ENCODE results near the gene PCGF3. TPM values are rescaled to one million over a fixed set of nuclear protein-coding genes. Genes with fewer than 3 reads are reported as not detected.

PCGF3 gene
- total RNA-seq, 1 donor from 2014 or later, result 55.4 TPM

- peaks cover 3% of the 10 kb centered on the region for H3K36me3 Mint-ChIP-seq (ENCODE audit: low read depth)
- DNase-seq (ENCODE audit: low spot score), result no peak
- no peak overlapping the region for H3K27ac Mint-ChIP-seq (ENCODE audit: unreplicated experiment)
- H3K4me3 Mint-ChIP-seq (ENCODE audit: unreplicated experiment), result no peak overlapping the region
- TF ChIP-seq CTCF (IDR thresholded peaks at IDR 0.05), result no peak
- H3K27me3 Mint-ChIP-seq (ENCODE audit: low read depth), result no peaks in the 10 kb centered on the region
- H3K4me1 Mint-ChIP-seq (ENCODE audit: low read depth), result peaks cover 32% of the 10 kb centered on the region
- no peaks in the 10 kb centered on the region for H3K9me3 Mint-ChIP-seq (ENCODE audit: low read depth)
These were observed 5.3 kb downstream of the PCGF3 start for GRCh38 chr4:710916-711315.

GRCh38 chr4:712093-712492, 6.5 kb downstream of the PCGF3 start:
- H3K4me3 Mint-ChIP-seq (ENCODE audit: unreplicated experiment), result no peak overlapping the region
- no peak for TF ChIP-seq CTCF (IDR thresholded peaks at IDR 0.05)
- no peaks in the 10 kb centered on the region for H3K9me3 Mint-ChIP-seq (ENCODE audit: low read depth)
- H3K27ac Mint-ChIP-seq (ENCODE audit: unreplicated experiment), result no peak overlapping the region
- no peak for DNase-seq (ENCODE audit: low spot score)
- peaks cover 30% of the 10 kb centered on the region for H3K4me1 Mint-ChIP-seq (ENCODE audit: low read depth)
- peaks cover 3% of the 10 kb centered on the region for H3K36me3 Mint-ChIP-seq (ENCODE audit: low read depth)
- no peaks in the 10 kb centered on the region for H3K27me3 Mint-ChIP-seq (ENCODE audit: low read depth)

GRCh38 chr4:712916-713632, 7.4 kb downstream of the PCGF3 start:
- no peak overlapping the region for H3K4me3 Mint-ChIP-seq (ENCODE audit: unreplicated experiment)
- peaks cover 33% of the 10 kb centered on the region for H3K4me1 Mint-ChIP-seq (ENCODE audit: low read depth)
- H3K27me3 Mint-ChIP-seq (ENCODE audit: low read depth), result no peaks in the 10 kb centered on the region
- peaks cover 3% of the 10 kb centered on the region for H3K36me3 Mint-ChIP-seq (ENCODE audit: low read depth)
- no peaks in the 10 kb centered on the region for H3K9me3 Mint-ChIP-seq (ENCODE audit: low read depth)
- no peak for DNase-seq (ENCODE audit: low spot score)
- peak overlapping the region; percentile 71 for H3K27ac Mint-ChIP-seq (ENCODE audit: unreplicated experiment)
- TF ChIP-seq CTCF (IDR thresholded peaks at IDR 0.05), result no peak

- Mint-ChIP-seq H3K4me1 (ENCODE audit: low read depth) (peaks cover 29% of the 10 kb centered on the region), H3K9me3 (ENCODE audit: low read depth) (no peaks in the 10 kb centered on the region), H3K36me3 (ENCODE audit: low read depth) (peaks cover 3% of the 10 kb centered on the region), H3K4me3 (ENCODE audit: unreplicated experiment) (no peak overlapping the region), H3K27ac (ENCODE audit: unreplicated experiment) (no peak overlapping the region), H3K27me3 (ENCODE audit: low read depth) (no peaks in the 10 kb centered on the region)
- no peak for TF ChIP-seq CTCF (IDR thresholded peaks at IDR 0.05)
- no peak for DNase-seq (ENCODE audit: low spot score)
These were observed 8.5 kb downstream of the PCGF3 start for GRCh38 chr4:714087-714486.

- no peak overlapping the region for H3K4me3 Mint-ChIP-seq (ENCODE audit: unreplicated experiment)
These were observed 12.1 kb downstream of the PCGF3 start for GRCh38 chr4:717601-718320.

More at GRCh38 chr4:717601-718320, 12.1 kb downstream of the PCGF3 start:
- Mint-ChIP-seq H3K9me3 (ENCODE audit: low read depth) (no peaks in the 10 kb centered on the region), H3K27me3 (ENCODE audit: low read depth) (no peaks in the 10 kb centered on the region), H3K27ac (ENCODE audit: unreplicated experiment) (peak overlapping the region; percentile 65), H3K36me3 (ENCODE audit: low read depth) (peaks cover 7% of the 10 kb centered on the region), H3K4me1 (ENCODE audit: low read depth) (peaks cover 41% of the 10 kb centered on the region)
- no peak for TF ChIP-seq CTCF (IDR thresholded peaks at IDR 0.05)
- no peak for DNase-seq (ENCODE audit: low spot score)

Data from chondrocyte (in vitro differentiated cells).